HEK293 (cell line): Measurements from ENCODE around the gene ANKRD44.
A peak's percentile ranks its signal among the peaks of the same experiment; 100 is the strongest.

Experiments used
- CTCF ChIA-PET: fragments of 350-600 bp; formaldehyde crosslinking; extraction: SDS; loops from one replicate; lab custom pipeline; 2021; ENCODE audit warnings: antibody characterized with exemption; lab: Yijun Ruan, JAX
- POLR2A ChIA-PET: fragments of 300-600 bp; formaldehyde crosslinking; extraction: SDS; loops from one replicate; lab custom pipeline; 2020; ENCODE audit warnings: antibody characterized with exemption, inconsistent platforms; lab: Yijun Ruan, JAX
- H3K27ac ChIP-seq: fragments of 200-500 bp; sonication (Bioruptor generic); 2 replicates; pipeline ENCODE4 v1.5.1; 2014; ENCODE audit warnings: low read depth, low read length, control low read depth, inconsistent platforms; ENCODE audit errors: extremely low read depth
- H3K36me3 ChIP-seq, 2 experiments: fragments of 200-500 bp in 1 of 2; sonication (Bioruptor generic) in 1 of 2; 1 replicate in 1 of 2; 2 replicates in 1 of 2; pipeline ENCODE4 v1.5.1; 2014 to 2017; ENCODE audit warnings: inconsistent platforms in 2 of 2, low read length in 2 of 2; ENCODE audit not compliant: control insufficient read depth in 2 of 2, insufficient read depth in 1 of 2
- H3K4me1 ChIP-seq: fragments of 200-500 bp; sonication (Bioruptor generic); 2 replicates; pipeline ENCODE4 v1.5.1; 2014; ENCODE audit warnings: mild to moderate bottlenecking, low read length, inconsistent platforms; ENCODE audit not compliant: control insufficient read depth, insufficient read depth
- H3K4me3 ChIP-seq: 2 replicates; pipeline ENCODE4 v1.5.1; 2011; ENCODE audit warnings: low read depth, mild to moderate bottlenecking, control low read depth, low read length, moderate library complexity
- H3K9me3 ChIP-seq: fragments of 200-500 bp; sonication (Bioruptor generic); 2 replicates; pipeline ENCODE4 v1.5.1; 2014; ENCODE audit warnings: low read depth, low read length, inconsistent platforms; ENCODE audit not compliant: control insufficient read depth, insufficient read depth
- GLIS2 ChIP-seq: fragments of 450-650 bp; formaldehyde crosslinking; IDR thresholded peaks from 2 replicates; pipeline ENCODE4 v1.5.1; 2016; ENCODE audit warnings: missing biosample characterization, missing genetic modification characterization
- HOXC10 ChIP-seq: sonication (generic); formaldehyde crosslinking; IDR thresholded peaks from 2 replicates; pipeline ENCODE4 v1.8.1; 2023; ENCODE audit warnings: mild to moderate bottlenecking, missing genetic modification reagents
- PRDM1 ChIP-seq: fragments of 450-650 bp; formaldehyde crosslinking; IDR thresholded peaks from 2 replicates; pipeline ENCODE4; 2016; ENCODE audit warnings: missing biosample characterization, missing genetic modification characterization
- WT1 ChIP-seq: fragments of 450-650 bp; formaldehyde crosslinking; IDR thresholded peaks from 2 replicates; pipeline ENCODE4 v1.5.1; 2016; ENCODE audit warnings: missing biosample characterization, missing genetic modification characterization
- ZBTB20 ChIP-seq: fragments of 450-650 bp; formaldehyde crosslinking; IDR thresholded peaks from 2 replicates; pipeline ENCODE4 v1.5.1; 2016; ENCODE audit warnings: missing biosample characterization, missing genetic modification characterization
- ZNF350 ChIP-seq: fragments of 450-650 bp; formaldehyde crosslinking; IDR thresholded peaks from 2 replicates; pipeline ENCODE4 v1.5.0; 2017; ENCODE audit warnings: missing biosample characterization, mild to moderate bottlenecking, missing genetic modification characterization
- ZNF366 ChIP-seq: fragments of 450-650 bp; formaldehyde crosslinking; conservative IDR thresholded peaks from 2 replicates; pipeline ENCODE4 v1.5.1; 2016; ENCODE audit warnings: missing biosample characterization, missing genetic modification characterization
- ZNF571 ChIP-seq: fragments of 450-650 bp; formaldehyde crosslinking; IDR thresholded peaks from 2 replicates; pipeline ENCODE4 v1.5.0; 2017; ENCODE audit warnings: missing biosample characterization, missing genetic modification characterization
- ZNF600 ChIP-seq: fragments of 450-650 bp; formaldehyde crosslinking; IDR thresholded peaks from 2 replicates; pipeline ENCODE4 v1.5.1; 2016; ENCODE audit warnings: missing biosample characterization, missing genetic modification characterization
- ZNF621 ChIP-seq: fragments of 450-650 bp; formaldehyde crosslinking; IDR thresholded peaks from 2 replicates; pipeline ENCODE4 v1.5.1; 2017; ENCODE audit warnings: missing biosample characterization, missing genetic modification characterization
- ZNF660 ChIP-seq: fragments of 450-650 bp; IDR thresholded peaks from 2 replicates; pipeline ENCODE4 v1.5.1; 2018; ENCODE audit warnings: missing biosample characterization, mild to moderate bottlenecking, missing genetic modification characterization
- ZSCAN23 ChIP-seq: fragments of 450-650 bp; formaldehyde crosslinking; IDR thresholded peaks from 2 replicates; pipeline ENCODE4 v1.5.1; 2016; ENCODE audit warnings: missing biosample characterization, missing genetic modification characterization
- TF ChIP-seq, protein P1 (sequence below): fragments of 450-650 bp; formaldehyde crosslinking; IDR thresholded peaks from 2 replicates; pipeline ENCODE4 v1.5.1; 2017; ENCODE audit warnings: missing biosample characterization, missing genetic modification characterization
- TF ChIP-seq, protein P2 (sequence below): fragments of 450-650 bp; IDR thresholded peaks from 2 replicates; pipeline ENCODE4 v1.5.1; 2018; ENCODE audit warnings: missing biosample characterization, mild to moderate bottlenecking, missing genetic modification characterization

Gene ANKRD44

GRCh38 chr2:197073701-197074433, 236.7 kb downstream of the ANKRD44 start:
- Histone ChIP-seq H3K27ac (no peak overlapping the region), H3K4me3 (no peak overlapping the region)
- TF ChIP-seq ZNF571 (tag by site-specific recombination): no peak
- TF ChIP-seq PRDM1 (tag by site-specific recombination): no peak
- TF ChIP-seq, protein P1, sequence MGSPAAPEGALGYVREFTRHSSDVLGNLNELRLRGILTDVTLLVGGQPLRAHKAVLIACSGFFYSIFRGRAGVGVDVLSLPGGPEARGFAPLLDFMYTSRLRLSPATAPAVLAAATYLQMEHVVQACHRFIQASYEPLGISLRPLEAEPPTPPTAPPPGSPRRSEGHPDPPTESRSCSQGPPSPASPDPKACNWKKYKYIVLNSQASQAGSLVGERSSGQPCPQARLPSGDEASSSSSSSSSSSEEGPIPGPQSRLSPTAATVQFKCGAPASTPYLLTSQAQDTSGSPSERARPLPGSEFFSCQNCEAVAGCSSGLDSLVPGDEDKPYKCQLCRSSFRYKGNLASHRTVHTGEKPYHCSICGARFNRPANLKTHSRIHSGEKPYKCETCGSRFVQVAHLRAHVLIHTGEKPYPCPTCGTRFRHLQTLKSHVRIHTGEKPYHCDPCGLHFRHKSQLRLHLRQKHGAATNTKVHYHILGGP (tag by site-specific recombination): no peak
- TF ChIP-seq, protein P2, sequence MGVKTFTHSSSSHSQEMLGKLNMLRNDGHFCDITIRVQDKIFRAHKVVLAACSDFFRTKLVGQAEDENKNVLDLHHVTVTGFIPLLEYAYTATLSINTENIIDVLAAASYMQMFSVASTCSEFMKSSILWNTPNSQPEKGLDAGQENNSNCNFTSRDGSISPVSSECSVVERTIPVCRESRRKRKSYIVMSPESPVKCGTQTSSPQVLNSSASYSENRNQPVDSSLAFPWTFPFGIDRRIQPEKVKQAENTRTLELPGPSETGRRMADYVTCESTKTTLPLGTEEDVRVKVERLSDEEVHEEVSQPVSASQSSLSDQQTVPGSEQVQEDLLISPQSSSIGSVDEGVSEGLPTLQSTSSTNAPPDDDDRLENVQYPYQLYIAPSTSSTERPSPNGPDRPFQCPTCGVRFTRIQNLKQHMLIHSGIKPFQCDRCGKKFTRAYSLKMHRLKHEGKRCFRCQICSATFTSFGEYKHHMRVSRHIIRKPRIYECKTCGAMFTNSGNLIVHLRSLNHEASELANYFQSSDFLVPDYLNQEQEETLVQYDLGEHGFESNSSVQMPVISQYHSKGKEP (tag by site-specific recombination): no peak
- no peak for TF ChIP-seq GLIS2 (tag by site-specific recombination)
- no peak for TF ChIP-seq WT1
- TF ChIP-seq, all 188 proteins: peak for 0
- H3K4me1 ChIP-seq: peaks cover 4% of the 10 kb centered on the region
- POLR2A ChIA-PET: no interaction called here
- H3K9me3 ChIP-seq: no peaks in the 10 kb centered on the region
- CTCF ChIA-PET: interaction anchor here (0.7 to 1.4 kb wide), 3 partner anchors 39 to 581 kb away, joined by 3 to 6 read pairs (median 4); no protein-coding TSS in a partner anchor
- no peaks in the 10 kb centered on the region for H3K36me3 ChIP-seq

DNA sequence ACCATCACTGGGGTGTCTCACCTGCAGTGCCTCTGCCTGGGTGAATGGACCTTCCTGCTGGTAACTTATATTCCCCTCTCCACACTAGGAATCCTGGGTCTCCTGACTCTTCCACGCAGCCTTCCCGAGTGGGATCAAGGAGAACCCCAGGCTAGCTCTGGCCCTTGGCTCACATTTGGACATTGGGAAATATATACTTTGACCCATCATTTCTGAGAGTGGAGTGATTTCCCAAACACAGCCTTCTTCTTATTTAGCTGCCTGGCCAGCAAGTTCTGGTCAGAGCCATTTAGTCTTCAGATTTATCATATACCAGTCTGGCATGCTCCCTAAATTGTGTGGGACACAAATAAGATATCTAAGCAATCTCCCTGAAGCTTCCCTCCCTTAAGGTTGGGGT, 237.3 kb downstream of the ANKRD44 start:
- H3K36me3 ChIP-seq: no peaks in the 10 kb centered on the region
- CTCF ChIA-PET: interaction anchor here (0.7 kb wide), 1 partner anchor 46 kb away, joined by 4 read pairs; no protein-coding TSS in a partner anchor
- H3K4me3 ChIP-seq: no peak overlapping the region
- no peak overlapping the region for H3K27ac ChIP-seq
- TF ChIP-seq ZNF600 (tag by site-specific recombination): no peak
- no peak for TF ChIP-seq ZSCAN23 (tag by site-specific recombination)
- no peak for TF ChIP-seq ZNF660
- TF ChIP-seq, all 188 proteins: peak for 0
- POLR2A ChIA-PET: no interaction called here
- Histone ChIP-seq H3K4me1 (no peaks in the 10 kb centered on the region; the same call in 1 of the 2 replicates), H3K9me3 (no peaks in the 10 kb centered on the region)

DNA sequence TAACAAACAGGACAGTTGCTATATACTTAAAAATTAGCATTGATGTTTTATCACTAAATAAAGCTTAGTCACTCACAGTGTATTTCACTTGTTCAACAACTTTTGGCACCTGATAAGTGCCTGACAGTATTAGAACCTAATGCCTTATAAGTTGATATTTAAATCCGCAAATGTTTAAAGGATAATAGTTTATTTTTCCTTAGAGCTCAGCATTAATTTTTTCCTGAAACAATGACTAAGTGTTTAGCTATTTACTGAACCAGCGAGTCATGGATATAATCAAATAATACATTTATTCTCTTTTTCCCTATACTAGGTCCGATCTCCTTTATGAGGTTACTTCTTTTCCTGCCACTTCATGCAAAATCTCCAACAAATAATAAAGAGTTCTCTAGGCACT, 238.0 kb downstream of the ANKRD44 start:
- no peaks in the 10 kb centered on the region for H3K36me3 ChIP-seq
- TF ChIP-seq HOXC10 (CRISPR knock-in tag): no peak
- TF ChIP-seq ZBTB20 (tag by site-specific recombination): no peak
- no peak for TF ChIP-seq ZNF621 (tag by site-specific recombination)
- POLR2A ChIA-PET: no interaction called here
- CTCF ChIA-PET: no interaction called here
- H3K9me3 ChIP-seq: no peaks in the 10 kb centered on the region
- no peak overlapping the region for H3K4me3 ChIP-seq
- no peaks in the 10 kb centered on the region; the same call in 1 of the 2 replicates for H3K4me1 ChIP-seq
- H3K27ac ChIP-seq: no peak overlapping the region

DNA sequence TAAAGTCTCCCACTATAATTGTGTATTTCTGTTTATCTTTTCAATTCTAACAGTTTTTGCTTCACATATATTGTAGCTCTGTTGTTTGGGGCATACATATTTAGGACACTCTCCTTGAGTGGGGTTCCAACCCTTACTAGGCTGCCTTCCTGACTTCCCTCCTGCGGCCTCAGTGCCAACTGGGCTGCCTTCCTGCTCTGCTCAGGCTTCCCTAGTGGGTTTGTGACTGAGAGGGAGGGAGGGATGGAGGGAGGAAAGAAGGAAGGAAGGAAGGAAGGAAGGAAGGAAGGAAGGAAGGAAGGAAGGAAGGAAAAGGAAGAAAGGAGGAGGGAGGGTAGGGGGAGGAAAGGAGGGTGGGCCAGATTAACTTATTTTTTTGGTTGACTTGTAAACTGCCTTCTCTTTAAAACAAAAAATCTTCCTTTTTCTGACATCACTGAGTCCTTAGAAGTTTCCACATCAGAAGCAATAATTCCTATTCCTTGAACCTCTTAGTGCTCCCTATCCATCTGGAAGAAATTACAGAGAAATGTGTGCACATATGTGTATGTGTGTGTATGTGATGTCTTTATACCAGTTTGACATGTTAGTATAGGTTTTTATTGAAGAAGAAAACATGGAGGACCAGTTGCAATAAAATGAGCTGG, 238.7 kb downstream of the ANKRD44 start:
- Histone ChIP-seq H3K36me3 (no peaks in the 10 kb centered on the region), H3K4me3 (no peak overlapping the region), H3K9me3 (no peaks in the 10 kb centered on the region), H3K4me1 (no peaks in the 10 kb centered on the region; the same call in 1 of the 2 replicates)
- POLR2A ChIA-PET: no interaction called here
- CTCF ChIA-PET: no interaction called here
- TF ChIP-seq ZNF366 (tag by site-specific recombination): peak; percentile 48
- no peak for TF ChIP-seq ZNF350 (tag by site-specific recombination)
- TF ChIP-seq, all 188 proteins: peak for 1
- H3K27ac ChIP-seq: no peak overlapping the region
